Liver (tissue), 3 donors: ENCODE measurements around the gene ABHD17C.

ENCODE experiments used
- CTCF ChIP-seq: fragments of 150-350 bp; IDR thresholded peaks from 2 replicates; pipeline ENCODE4 v1.5.1; 2017; ENCODE audit warnings: improper control_type of control experiment, low read depth, low read length; ENCODE audit not compliant: missing input control
- GABPA ChIP-seq, 2 donors: IDR thresholded peaks in 1 of 2; conservative IDR thresholded peaks in 1 of 2; 2 replicates each; pipeline ENCODE4 v1.6.1; 2016; ENCODE audit warnings: antibody characterized with exemption in 2 of 2, mild to moderate bottlenecking in 1 of 2, moderate library complexity in 1 of 2
- HNF4A ChIP-seq, 2 donors: conservative IDR thresholded peaks; 2 replicates each; pipeline ENCODE4 v1.6.1; 2016; ENCODE audit warnings: antibody characterized with exemption in 2 of 2, mild to moderate bottlenecking in 2 of 2
- JUND ChIP-seq, 2 donors: IDR thresholded peaks; 2 replicates each; pipeline ENCODE4 v1.6.1; 2016; ENCODE audit warnings: antibody characterized with exemption in 2 of 2
- MAX ChIP-seq: IDR thresholded peaks from 2 replicates; pipeline ENCODE4 v1.6.1; 2016; ENCODE audit warnings: antibody characterized with exemption
- NR2F2 ChIP-seq: IDR thresholded peaks from 2 replicates; pipeline ENCODE4 v1.6.1; 2016; ENCODE audit warnings: antibody characterized with exemption
- RAD21 ChIP-seq, 2 donors: IDR thresholded peaks; 2 replicates each; pipeline ENCODE4 v1.6.1; 2016; ENCODE audit warnings: antibody characterized with exemption in 2 of 2, mild to moderate bottlenecking in 2 of 2
- REST ChIP-seq: IDR thresholded peaks from 2 replicates; pipeline ENCODE4 v1.6.1; 2016; ENCODE audit warnings: antibody characterized with exemption, mild to moderate bottlenecking
- RXRA ChIP-seq, 2 donors: IDR thresholded peaks; 2 replicates each; pipeline ENCODE4 v1.6.1; 2017 to 2018; ENCODE audit warnings: antibody characterized with exemption in 2 of 2, mild to moderate bottlenecking in 1 of 2
- SP1 ChIP-seq: IDR thresholded peaks from 2 replicates; pipeline ENCODE4 v1.6.1; 2018; ENCODE audit warnings: antibody characterized with exemption, mild to moderate bottlenecking
- TAF1 ChIP-seq: conservative IDR thresholded peaks from 2 replicates; pipeline ENCODE4 v1.6.1; 2016; ENCODE audit warnings: antibody characterized with exemption, mild to moderate bottlenecking
- YY1 ChIP-seq: IDR thresholded peaks from 2 replicates; pipeline ENCODE4 v1.6.1; 2016; ENCODE audit warnings: antibody characterized with exemption, mild to moderate bottlenecking
- donor health status: healthy.
- donor health status: healthy.

GRCh38 chr15:80684697-80685096 lies 10.4 kb upstream of the ABHD17C start:
- no peak for TF ChIP-seq CTCF
- no peak for TF ChIP-seq REST
- TF ChIP-seq MAX, result no peak
- no peak for TF ChIP-seq RAD21 (IDR thresholded peaks at IDR 0.05)
- no peak for TF ChIP-seq TAF1
- no peak for TF ChIP-seq SP1
- TF ChIP-seq NR2F2, result no peak
- no peak for TF ChIP-seq GABPA (IDR thresholded peaks at IDR 0.05 in 1 of 2, conservative IDR thresholded peaks at IDR 0.05 in 1 of 2)
- no peak for TF ChIP-seq YY1
- no peak for TF ChIP-seq JUND (IDR thresholded peaks at IDR 0.05)
- TF ChIP-seq HNF4A (conservative IDR thresholded peaks at IDR 0.05), result no peak
- no peak for TF ChIP-seq RXRA (IDR thresholded peaks at IDR 0.05)
